Limb (tissue), 2 donors: ENCODE data around the gene FGF2.
"Not testable (repeated sequence)": the region's sequence is repeated elsewhere in the genome, so short reads cannot be mapped to it uniquely, and the experiment has no call there.

Experiments used
- DNase-seq, 2 donors: peaks; one replicate each; pipeline ENCODE4 v3.0.0-alpha.2; 2016; ENCODE audit errors: extremely low spot score in 2 of 2

FGF2 gene

DNA sequence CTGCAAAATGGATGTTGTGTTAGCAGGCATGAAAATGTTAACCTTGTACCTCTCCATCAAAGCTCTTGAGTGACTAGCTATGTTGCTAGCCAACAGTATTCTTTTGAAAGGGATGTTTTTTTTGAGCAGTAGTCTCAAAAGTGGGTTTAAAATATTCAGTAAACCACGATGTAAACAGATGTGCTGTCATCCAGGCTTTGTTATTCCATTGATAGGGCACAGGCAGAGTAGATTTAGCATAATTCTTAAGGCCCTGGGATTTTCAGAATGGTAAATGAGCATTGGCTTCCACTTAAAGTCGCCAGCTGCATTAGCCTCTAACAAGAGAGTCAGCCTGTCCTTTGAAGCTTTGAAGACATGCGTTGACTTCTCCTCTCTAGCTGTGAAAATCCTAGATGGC is 18.4 kb downstream of the FGF2 start:
- DNase-seq: no peak

DNA sequence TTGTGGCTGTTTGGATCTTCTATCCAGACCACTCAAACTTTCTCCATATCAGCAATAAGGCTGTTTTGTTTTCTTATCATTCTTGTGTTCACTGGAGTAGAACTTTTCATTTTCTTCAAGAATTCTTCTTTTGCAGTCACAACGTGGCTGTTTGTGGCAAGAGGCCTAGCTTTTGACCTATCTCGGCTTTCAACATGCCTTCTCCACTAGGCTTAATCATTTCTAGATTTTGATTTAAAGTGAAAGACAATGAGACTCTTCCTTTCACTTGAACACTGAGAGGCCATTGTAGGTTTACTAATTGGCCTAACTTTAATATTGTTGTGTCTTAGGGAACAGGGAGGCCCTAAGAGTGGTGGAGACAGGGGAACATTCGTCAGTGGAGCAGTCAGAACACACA is 19.1 kb downstream of the FGF2 start:
- DNase-seq: no peak

DNA sequence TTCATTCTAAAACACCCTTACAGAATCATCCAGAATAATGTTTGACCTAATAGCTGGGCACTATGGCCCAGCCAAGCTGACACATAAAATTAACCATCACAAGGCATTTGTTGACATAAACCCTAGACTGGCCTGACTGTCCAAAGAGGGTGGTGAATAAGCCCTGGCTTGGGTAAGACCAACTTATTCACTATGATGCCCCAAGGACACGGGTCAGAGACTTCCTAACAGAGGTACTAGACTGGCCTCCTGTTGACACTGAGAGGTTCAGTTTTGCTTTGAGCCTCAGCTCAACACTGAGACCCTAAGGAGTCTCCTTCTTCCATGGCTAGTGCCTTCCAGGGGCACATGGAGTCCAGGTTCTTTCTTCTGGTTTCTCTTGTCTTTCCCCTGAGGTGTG is 21.3 kb downstream of the FGF2 start:
- DNase-seq: no peak

DNA sequence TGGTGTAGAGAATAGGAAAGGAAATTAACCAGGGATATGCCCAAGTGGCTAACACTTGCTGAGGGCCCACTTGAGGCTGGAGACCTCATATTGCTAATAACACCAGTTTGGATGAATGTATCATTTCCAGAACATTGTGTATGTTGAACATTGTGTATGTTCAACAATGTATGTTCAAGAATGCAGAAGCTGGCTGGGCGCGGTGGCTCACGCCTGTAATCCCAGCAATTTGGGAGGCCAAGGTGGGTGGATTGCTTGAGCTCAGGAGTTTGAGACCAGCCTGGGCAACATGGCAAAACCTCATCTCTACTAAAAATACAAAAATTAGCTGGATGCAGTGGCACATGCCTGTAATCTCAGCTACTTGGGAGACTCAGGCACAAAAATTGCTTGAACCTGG is 23.2 kb downstream of the FGF2 start:
- not testable (repeated sequence) for DNase-seq

DNA sequence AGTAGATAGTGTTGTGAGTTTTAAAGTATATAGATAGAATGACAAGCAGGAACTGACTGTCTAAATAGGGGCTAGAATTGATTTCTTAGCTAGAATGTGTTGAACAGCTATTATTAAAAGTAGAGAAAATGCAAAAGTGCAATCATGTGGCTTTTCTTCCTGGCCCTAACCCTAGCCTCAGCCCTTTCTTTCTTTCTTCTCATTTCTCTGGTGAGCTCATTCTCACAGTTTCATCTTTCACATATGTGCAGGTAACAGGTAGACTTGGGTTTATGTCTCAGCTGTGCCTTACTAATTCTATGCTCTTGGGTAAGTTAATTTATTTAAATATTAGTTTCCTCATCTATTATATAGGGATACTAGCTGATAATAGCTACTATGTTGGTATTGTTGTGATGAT is 24.9 kb downstream of the FGF2 start:
- no peak for DNase-seq

DNA sequence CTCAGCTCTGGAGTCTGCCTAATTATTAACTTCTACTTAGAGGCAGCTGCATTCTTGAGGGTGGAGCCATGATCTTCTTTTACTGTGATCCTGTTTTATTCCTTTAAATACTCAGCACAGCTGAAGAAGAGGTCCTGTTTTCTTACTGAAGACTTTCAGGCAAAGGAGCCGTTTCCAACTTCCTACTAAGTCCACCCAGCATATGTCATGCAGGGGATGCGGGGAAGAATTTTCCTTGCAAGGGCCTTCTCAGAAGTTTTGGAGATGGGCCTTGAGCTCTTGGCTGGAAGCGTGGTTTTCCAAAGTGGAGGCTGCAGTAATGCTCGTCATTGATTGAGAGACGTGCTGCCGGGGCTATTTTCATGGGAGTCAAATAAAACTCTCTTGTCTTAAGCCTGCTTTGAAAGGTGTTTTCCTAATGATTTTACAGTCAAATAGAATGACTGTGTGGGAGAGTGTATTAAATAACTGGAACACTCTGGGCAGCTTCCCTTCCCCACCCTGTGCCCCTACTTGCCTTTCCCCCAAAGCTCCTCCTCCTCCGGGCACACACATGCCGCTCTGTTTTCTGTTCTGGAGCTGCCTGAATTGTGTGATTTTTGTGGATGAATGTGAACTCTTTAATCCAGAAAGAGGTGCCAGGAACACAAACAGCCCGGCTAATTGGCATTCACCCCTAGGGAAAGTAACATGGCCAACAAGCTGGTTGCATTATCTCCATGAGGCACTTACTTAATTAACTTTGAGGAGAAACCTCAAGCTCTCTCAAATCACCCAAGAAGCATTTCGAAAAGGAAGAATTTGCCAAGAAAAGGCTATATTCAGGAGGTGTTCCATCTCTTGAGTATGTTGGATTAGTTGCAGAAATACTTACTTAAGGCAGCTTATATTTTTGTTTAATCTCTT is 28.1 kb downstream of the FGF2 start:
- peak; percentile 57 to 77 for DNase-seq

DNA sequence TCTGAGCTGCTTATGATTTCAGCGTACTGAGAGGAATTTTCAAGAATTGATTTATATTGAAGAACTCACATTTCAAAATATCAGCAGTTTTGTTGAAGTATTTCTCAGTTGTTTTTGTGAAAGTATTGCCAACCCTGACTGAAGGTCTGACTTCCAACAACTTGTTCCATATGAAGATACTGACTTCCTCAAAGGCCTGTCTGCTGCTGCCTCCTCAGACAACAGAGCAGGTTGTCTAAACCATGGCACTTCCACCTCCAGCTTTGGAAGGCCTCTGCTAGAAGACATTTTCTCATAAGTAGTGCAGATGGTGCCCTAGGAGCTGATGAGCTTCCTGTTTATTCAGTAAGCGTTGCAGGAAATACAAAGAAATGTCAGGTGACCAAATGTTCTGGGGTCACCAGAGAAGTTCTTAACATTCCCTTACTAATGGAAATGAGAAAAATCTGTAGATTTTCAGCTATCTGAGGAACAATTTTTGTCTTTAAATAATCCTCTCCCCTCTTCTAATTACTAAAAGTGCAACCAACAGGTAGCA is 28.8 kb downstream of the FGF2 start:
- no peak for DNase-seq

DNA sequence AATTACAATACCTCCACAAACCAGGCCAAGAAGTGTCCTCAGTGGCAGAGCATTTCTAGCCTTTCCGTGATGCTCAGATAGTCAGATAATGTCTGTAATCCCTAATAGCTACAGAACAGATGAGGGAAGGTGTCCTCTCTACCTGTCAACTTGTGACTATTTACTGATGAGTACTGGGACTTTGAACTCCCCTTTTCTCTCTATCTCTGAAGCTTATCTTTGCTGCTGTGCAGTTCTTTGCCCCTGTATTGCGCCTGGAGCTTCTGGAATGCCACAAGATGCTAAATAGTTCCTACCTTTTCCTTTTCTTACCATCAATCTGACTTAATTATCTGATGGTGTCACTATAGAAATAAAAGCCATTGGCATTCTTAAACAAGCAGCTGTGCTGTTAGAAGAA is 30.5 kb downstream of the FGF2 start:
- no peak for DNase-seq

DNA sequence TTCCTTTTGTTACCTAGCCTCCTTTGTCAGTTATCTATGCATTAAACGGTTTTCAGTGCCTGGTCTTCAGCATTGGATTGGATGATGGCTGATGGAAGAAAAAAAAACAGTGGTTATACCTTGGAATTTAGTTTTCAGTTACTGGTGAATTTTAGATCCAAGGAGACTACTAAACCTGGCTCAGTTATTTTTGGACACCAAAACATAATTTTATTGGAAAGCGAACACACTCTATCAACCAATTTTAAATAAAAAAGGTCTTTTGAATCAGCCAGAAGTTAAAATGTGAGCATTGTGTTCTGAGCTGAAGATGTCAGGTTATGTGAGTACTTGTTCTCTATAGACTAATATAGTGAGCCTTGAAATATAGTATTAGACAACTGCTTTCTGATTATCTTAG is 32.1 kb downstream of the FGF2 start:
- DNase-seq: no peak

DNA sequence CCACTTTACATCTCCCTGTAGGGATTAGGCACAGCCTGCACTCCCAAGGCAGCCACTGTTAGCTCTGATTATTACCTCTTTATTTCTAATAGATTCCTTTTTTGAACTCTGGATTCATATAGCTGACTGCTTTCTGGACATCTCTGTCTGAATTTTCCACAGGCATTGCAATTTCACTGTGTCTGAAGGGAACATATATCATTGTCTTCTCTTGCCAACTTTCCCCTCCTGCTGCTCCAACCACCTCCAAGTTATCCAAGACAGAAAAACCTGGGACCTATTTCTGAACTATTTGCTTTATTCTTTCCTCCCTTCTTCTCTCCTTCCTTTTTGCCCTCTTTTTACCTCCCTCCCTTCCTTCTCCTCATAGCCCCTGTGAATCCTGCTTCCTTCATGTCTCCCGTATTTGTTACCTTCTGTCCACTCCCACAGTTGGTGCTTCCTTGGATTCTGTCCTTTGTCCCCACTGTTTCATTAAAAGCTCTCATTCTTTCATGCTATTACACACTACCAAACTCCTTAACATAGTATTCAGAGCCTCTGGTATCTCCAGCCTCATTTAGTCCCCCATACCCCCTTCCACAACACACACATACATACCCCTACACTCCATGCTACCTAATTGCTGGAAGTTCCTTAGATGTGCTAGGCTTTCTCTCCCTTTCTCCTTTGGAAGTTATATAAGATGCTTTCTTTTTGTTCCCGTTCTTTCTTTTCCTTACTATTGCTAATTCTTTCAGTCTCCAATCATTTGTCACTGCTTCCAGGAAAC is 34.7 kb downstream of the FGF2 start:
- DNase-seq: no peak

DNA sequence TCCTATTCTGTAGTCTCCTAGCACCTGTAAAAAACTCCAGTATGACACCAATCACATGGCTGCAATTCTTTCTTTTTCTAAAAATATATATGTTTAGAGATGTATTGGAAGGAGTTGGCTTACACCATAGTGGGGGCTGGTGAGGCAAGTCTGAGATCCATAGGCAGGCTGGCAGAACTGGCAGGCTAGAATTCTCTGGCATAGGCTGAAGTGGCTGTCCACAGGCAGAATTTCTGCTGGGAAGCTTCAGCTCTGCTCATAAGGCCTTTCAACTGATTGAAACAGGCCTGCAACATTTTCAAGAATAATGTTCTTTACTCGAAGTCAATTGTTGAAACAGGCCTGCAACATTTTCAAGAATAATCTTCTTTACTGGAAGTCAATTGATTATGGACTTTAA is 37.0 kb downstream of the FGF2 start:
- DNase-seq: no peak

DNA sequence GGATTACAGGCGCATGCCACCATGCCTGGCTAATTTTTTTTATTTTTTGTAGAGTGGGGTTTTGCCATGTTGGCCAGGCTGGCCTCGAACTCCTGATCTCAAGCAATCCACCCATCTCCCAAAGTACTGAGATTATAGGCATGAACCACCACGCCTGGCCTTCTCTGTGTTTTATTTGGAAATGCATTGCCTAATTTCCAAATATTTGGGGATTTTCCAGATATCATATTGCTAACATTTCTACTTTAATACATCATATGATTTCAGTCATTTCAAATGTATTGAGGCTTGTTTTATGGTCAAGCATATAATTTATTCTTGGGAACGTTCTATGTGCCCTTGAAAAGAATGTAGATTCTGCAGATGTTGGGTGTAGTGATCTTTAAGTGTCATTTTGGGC is 38.8 kb downstream of the FGF2 start:
- peak in 1 of 2 donors; percentile 36 for DNase-seq

DNA sequence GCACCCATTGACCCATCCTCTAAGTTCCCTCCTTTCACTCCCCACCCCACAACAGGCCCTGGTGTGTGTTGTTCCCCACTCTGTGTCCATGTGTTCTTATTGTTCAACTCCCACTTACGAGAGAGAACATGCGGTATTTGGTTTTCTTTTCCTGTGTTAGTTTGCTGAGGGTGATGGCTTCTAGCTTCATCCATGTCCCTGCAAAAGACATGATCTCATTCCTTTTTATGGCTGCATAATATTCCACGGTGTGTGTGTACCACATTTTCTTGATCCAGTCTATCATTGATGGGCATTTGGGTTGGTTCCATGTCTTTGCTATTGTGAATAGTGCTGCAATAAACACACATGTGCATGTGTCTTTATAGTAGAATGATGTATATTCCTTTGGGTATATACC is 41.6 kb downstream of the FGF2 start:
- not testable (repeated sequence) for DNase-seq

DNA sequence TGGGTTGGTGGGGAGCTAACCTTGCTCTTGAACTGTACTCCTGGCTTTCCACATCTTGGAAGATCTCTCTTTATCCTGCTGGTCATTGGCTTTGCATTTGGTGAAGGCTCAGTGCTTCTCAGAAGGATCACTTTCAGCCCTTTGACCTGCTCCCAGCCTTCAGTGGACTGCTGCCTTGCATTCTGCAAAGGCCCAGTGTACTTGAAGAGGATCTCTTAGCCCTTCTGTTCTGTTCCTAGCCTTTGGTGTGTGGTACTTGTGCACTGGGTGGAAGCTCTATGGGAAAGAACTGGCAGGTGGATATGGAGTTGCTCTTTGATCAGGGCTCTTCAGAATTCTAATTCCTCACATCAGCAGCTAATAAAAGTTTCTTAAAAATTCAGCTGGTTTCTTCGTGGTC is 46.5 kb downstream of the FGF2 start:
- DNase-seq: no peak

DNA sequence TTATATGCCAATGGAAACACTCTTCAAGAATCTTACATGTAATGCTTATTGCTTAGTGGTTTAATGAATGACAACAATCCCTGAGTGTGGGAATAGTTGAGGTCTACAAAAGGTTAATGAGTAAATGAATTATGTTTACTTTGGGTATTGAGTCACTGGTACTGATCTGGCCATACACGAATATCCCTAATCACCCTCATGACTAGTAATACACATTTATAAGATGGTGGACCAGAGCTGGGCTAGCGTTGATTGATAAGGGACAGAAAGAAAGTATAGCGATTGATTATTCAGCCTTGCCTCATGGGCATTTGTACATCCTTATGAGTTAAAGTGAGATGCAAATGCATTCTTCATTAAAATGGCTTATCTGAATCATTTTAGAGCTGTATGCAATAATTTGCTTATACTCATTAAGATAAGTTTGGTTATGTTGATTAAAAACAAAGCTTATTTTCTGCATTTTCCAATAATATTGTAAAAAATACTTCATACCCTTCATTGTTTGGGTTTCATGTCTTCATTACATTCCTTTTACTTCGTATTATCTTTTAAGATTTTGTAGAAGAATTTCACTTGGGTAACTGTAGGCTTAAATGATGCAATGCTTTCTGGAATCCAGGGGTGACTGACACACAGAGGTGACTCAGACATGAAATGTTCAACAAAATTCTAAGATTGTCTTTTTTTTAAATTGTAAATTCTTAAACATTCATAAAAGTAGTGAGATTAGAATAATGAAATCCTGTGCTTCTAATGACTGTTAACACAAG is 47.4 kb downstream of the FGF2 start:
- DNase-seq: no peak

DNA sequence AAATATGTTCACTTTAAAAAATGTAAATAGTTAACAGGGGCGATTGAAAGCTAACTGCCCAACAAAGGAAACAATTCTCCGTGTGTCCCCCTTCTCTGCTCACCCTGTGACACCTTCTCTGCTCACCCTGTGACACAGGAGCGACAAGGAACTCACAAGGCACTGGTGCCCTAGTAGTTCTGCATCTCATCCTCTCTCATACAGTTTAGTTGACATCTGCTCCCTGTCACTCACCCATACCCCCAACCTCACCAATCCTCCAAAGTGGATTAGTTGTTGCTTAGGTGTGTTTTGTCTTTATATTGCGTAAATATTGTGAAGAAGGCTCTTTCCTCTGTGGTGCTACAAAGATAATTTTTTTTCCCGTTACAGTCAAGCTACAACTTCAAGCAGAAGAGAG is 49.3 kb downstream of the FGF2 start:
- no peak for DNase-seq

DNA sequence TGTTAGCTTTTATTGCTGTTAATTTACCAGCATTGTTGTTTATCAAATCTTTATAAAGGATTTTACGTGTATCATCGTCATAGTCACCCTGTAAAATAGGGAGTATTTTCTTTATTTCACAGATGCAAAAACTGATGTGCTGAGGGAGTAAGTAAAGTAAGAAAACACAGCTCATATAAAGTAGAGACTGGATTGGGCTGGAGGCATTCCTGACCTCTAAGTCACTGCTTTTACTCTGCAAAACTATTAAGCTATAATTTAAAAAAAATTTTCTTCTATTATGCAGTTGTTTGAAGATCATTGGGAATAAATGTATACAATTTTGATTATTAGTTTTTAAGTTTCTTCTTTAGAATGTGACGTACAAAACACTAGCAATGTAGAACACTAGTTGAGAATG is 49.8 kb downstream of the FGF2 start:
- DNase-seq: no peak

DNA sequence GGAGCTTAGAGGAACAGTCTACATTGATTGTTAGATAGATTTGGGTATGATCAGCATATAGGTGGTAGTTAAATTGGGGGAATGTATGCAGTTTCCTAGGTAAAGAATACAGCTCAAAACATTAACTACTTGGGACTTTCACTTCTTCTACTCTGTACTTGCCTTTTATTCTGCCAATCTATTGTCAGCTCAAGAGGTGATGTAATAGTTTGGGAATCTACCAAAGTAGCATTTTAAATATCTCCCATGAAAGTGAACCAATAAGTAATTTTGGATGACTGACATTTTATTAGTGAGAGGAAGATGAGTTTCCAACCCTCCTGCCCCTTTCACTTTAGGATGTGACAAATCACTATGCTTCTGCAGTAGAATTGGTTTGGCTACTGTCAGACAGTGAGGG is 52.4 kb downstream of the FGF2 start:
- DNase-seq: no peak

DNA sequence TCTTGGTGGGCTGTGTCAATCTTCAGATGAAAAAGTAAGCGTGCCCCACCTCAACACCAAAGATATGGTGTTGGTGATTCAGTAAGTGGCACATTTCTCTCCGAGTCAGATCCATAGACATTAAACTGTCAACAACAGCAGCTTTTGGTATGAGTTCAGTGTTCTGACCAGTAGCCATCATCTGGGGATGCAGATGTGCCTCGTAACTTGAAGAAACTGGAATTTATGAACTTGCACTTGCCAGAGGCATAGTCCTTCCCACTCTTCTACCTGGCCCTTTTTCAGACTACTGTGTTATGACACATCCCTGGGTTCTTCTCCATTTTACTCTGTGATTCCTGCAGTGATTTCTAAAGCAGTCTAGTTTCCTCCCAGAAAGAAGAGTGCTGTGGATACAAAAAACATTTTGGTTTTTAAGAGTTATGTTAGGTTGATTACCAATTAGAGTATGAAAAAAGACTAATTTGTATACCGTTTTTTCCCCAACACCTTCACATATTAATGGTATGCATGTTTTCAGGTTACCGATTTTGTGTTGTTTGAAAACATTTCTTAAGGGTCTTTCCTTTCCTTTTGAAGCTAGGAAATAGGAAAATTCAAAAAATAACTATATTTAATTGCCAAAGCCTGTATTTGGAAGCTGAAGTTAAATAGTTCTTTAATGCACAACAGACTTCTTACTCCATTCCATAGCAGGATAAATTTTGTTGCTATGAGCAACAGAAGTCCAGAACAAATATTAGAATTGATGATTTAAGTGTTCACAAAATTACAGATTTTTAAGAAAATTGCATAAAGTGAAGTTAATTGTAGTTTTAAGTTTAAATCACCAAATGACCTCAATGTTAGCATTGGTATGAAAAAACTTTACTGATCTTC is 56.5 kb downstream of the FGF2 start:
- no peak for DNase-seq

DNA sequence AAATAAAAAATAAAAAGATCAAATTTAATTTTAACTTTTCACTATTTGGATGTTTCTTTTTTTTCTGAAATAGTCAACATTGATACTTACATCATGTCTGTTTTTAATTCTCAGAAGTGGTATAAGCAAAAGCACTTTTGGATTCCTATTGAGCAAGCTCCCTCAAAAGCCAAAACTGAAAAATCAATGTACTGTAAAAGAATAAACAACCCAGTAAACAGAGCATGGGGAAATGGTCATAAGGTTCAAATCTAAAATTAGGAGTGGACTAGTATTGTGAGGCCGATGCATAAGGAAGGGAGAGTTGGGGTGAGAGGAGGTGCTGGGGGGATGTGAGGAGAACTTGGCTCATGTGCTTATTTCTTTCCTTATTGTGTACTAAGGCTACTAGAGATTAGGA is 57.9 kb downstream of the FGF2 start:
- DNase-seq: no peak

DNA sequence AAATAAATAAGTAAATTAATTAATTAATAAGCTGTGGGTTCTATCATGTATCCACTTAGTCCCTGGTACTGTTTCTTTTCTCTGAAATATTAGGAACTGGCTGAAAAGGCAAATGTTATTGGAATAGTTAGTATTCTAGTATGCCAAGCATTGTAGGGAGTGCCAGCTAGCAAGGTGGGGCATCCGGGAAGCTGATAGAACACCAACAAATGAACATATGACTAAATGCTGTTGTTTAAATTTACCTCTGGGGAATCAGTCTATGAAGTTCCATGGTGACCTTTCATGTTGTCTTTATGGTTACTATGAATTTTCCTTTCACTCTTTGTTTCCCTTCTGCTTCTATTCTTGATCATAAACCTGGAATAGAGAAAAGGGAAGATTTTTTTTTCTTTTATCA is 63.1 kb downstream of the FGF2 start:
- no peak for DNase-seq
